Calu3 (cell line): ENCODE data around the gene FOSL1. TPM values are rescaled to one million over a fixed set of nuclear protein-coding genes. Genes with fewer than 3 reads are reported as not detected.

Experiments used
- Bru-seq: library from RNA; stranded (reverse); fragments of 400-500 nt; gene quantifications from one replicate; lab custom pipeline; 2021; lab: Mats Ljungman, UMichigan
- BruChase-seq, 2 experiments: library from RNA; stranded (reverse); fragments of 400-500 nt; gene quantifications; one replicate each; lab custom pipeline; 2021; lab: Mats Ljungman, UMichigan
- BruUV-seq: library from RNA; stranded (reverse); fragments of 400-500 nt; replicated peaks from 2 replicates; lab custom pipeline; 2021; lab: Mats Ljungman, UMichigan
- CTCF ChIA-PET: fragments of 300-600 bp; sonication (Branson Sonifier 250); formaldehyde crosslinking; loops from one replicate; lab custom pipeline; 2022; ENCODE audit warnings: antibody characterized with exemption; lab: Charles Lee
- DNase-seq: peaks from one replicate; pipeline ENCODE4 v3.0.0; 2022
- H3K27ac Mint-ChIP-seq: one replicate; pipeline ENCODE4 v1.8.0; 2022; ENCODE audit warnings: mixed read lengths; ENCODE audit not compliant: unreplicated experiment
- H3K27me3 Mint-ChIP-seq: one replicate; pipeline ENCODE4 v1.8.0; 2022; ENCODE audit warnings: mixed read lengths; ENCODE audit not compliant: unreplicated experiment
- H3K36me3 Mint-ChIP-seq: one replicate; pipeline ENCODE4 v1.8.0; 2022; ENCODE audit warnings: mild to moderate bottlenecking, moderate library complexity, mixed read lengths; ENCODE audit not compliant: insufficient read depth, unreplicated experiment
- H3K4me1 Mint-ChIP-seq: one replicate; pipeline ENCODE4 v1.8.0; 2022; ENCODE audit warnings: mild to moderate bottlenecking, low read depth, mixed read lengths; ENCODE audit not compliant: unreplicated experiment
- H3K4me3 Mint-ChIP-seq: one replicate; pipeline ENCODE4 v1.8.0; 2022; ENCODE audit warnings: mild to moderate bottlenecking, low read depth, moderate library complexity, mixed read lengths; ENCODE audit not compliant: unreplicated experiment
- H3K9me3 Mint-ChIP-seq: one replicate; pipeline ENCODE4 v1.8.0; 2022; ENCODE audit warnings: low read depth, mixed read lengths; ENCODE audit not compliant: unreplicated experiment
- CTCF ChIP-seq: fragments of 200-600 bp; IDR thresholded peaks from one replicate; pipeline ENCODE4 v1.8.0; 2022; ENCODE audit warnings: antibody characterized with exemption; ENCODE audit not compliant: unreplicated experiment
- intact Hi-C: fragments of 100-400 bp; cut with micrococcal nuclease; formaldehyde crosslinking; loops from one replicate; pipeline ENCODE4 v1.10.0; 2022; ENCODE audit not compliant: unreplicated experiment
- long read RNA-seq: library from polyadenylated mRNA; stranded (forward); transcript quantifications from one replicate; pipeline ENCODE4 v2.0.0, GENCODE V29; 2022
- total RNA-seq: library from RNA; stranded (reverse); gene quantifications from 2 replicates; pipeline ENCODE4 v1.2.3, GENCODE V29; 2022

Gene FOSL1
- total RNA-seq (69.8 and 76.1 TPM in 2 replicates), Bru-seq, nascent RNA (percentile 96 among the genes with signal in this experiment), BruChase-seq, experiment 1, labeled RNA remaining after a 6-hour chase (percentile 93 among the genes with signal in this experiment), BruChase-seq, experiment 2, labeled RNA remaining after a 2-hour chase (percentile 95 among the genes with signal in this experiment)
- long read RNA-seq, transcript FOSL1-201 (4 exons, 1,669 nt): major isoform, 76 of 110 reads
- long read RNA-seq, transcript FOSL1-203 (3 exons, 1,200 nt): minor isoform, 10 of 110 reads
- long read RNA-seq, partial matches to known transcripts: 7 of 110 reads
- long read RNA-seq, other reads (novel, unspliced or antisense): 13 of 110 reads

- CTCF ChIA-PET: interaction anchor here (1.0 to 1.9 kb wide), 4 partner anchors 9 to 15 kb away, joined by 3 to 5 read pairs (median 4); partner anchors contain the start of gene FIBP
- no peak for TF ChIP-seq CTCF
- H3K9me3 Mint-ChIP-seq: no peaks in the 10 kb centered on the region
- DNase-seq: peak; percentile 99
- peak within 1 kb of the TSS; percentile 97 for H3K27ac Mint-ChIP-seq
- peaks cover 75% of the 10 kb centered on the region for H3K36me3 Mint-ChIP-seq
- H3K27me3 Mint-ChIP-seq: no peaks in the 10 kb centered on the region
- BruUV-seq: no TSS peak
- intact Hi-C loops: no loop called here
- peaks cover 62% of the 10 kb centered on the region for H3K4me1 Mint-ChIP-seq
- peak within 1 kb of the TSS; percentile 84 for H3K4me3 Mint-ChIP-seq
These were observed at the start of gene FOSL1 for GRCh38 chr11:65900125-65900898. Gene FOSL1 (minus strand): TSS chr11:65900388. CDS start chr11:65900339, 49 bp downstream.

- H3K27me3 Mint-ChIP-seq: peaks cover 21% of the 10 kb centered on the region
- BruUV-seq: no TSS peak
- TF ChIP-seq CTCF: no peak
- no peaks in the 10 kb centered on the region for H3K9me3 Mint-ChIP-seq
- no peak overlapping the region for H3K4me3 Mint-ChIP-seq
- no peak overlapping the region for H3K27ac Mint-ChIP-seq
- no peaks in the 10 kb centered on the region for H3K4me1 Mint-ChIP-seq
- DNase-seq: no peak
- H3K36me3 Mint-ChIP-seq: peaks cover 5% of the 10 kb centered on the region
- intact Hi-C loops: no loop called here
- CTCF ChIA-PET: interaction anchor here (1.4 kb wide), 1 partner anchor 63 kb away, joined by 3 read pairs; no protein-coding TSS in a partner anchor
These were observed 47.5 kb upstream of the FOSL1 start for GRCh38 chr11:65947603-65948125.

- intact Hi-C loops: no loop called here
- no TSS peak for BruUV-seq
- Mint-ChIP-seq H3K27me3 (peaks cover 22% of the 10 kb centered on the region), H3K4me1 (no peaks in the 10 kb centered on the region), H3K27ac (no peak overlapping the region), H3K9me3 (no peaks in the 10 kb centered on the region), H3K4me3 (no peak overlapping the region), H3K36me3 (peaks cover 5% of the 10 kb centered on the region)
- CTCF ChIA-PET: no interaction called here
- TF ChIP-seq CTCF: no peak
- DNase-seq: no peak
These were observed 46.9 kb upstream of the FOSL1 start for GRCh38 chr11:65947133-65947532.

GRCh38 chr11:65946655-65947054, 46.5 kb upstream of the FOSL1 start:
- CTCF ChIA-PET: no interaction called here

More at GRCh38 chr11:65946655-65947054, 46.5 kb upstream of the FOSL1 start:
- TF ChIP-seq CTCF: no peak
- Mint-ChIP-seq H3K36me3 (peaks cover 5% of the 10 kb centered on the region), H3K4me1 (no peaks in the 10 kb centered on the region), H3K27me3 (peaks cover 27% of the 10 kb centered on the region), H3K4me3 (no peak overlapping the region), H3K9me3 (no peaks in the 10 kb centered on the region), H3K27ac (no peak overlapping the region)
- intact Hi-C loops: no loop called here
- no peak for DNase-seq
- BruUV-seq: no TSS peak
